ENCODE results near the gene TRIM44.

- TF ChIP-seq POLR2A (IDR thresholded peaks at IDR 0.05), result no peak
- TF ChIP-seq CTCF (IDR thresholded peaks at IDR 0.05), result no peak
Observed at GRCh38 chr11:35814720-35815305, 152.2 kb downstream of the TRIM44 start.
